H1 (cell line): ENCODE data around the gene TNIP1. TPM values are rescaled to one million over a fixed set of nuclear protein-coding genes. Genes with fewer than 3 reads are reported as not detected.

ENCODE experiments used
- CTCF ChIA-PET: fragments of 300-600 bp; sonication (Branson Sonifier 250); formaldehyde crosslinking; loops from one replicate; lab custom pipeline; 2021; ENCODE audit not compliant: partially characterized antibody; lab: Charles Lee
- POLR2A ChIA-PET: fragments of 300-600 bp; sonication (Branson Sonifier 250); formaldehyde crosslinking; loops from one replicate; lab custom pipeline; 2021; ENCODE audit warnings: inconsistent platforms; ENCODE audit not compliant: partially characterized antibody; lab: Charles Lee
- DNase-seq, 2 experiments: peaks; one replicate each; pipeline versions ENCODE4 v3.0.0 to v3.0.0-alpha.2; 2010 to 2022; ENCODE audit warnings: low spot score in 2 of 2, low read depth in 1 of 2, mixed read lengths in 1 of 2
- FAIRE-seq: peaks from 2 replicates; lab custom pipeline; 2011; peaks lifted over from hg19 to GRCh38; lab: Jason Lieb, UNC
- H2AFZ ChIP-seq: 2 replicates; pipeline ENCODE4 v1.8.1; 2012; ENCODE audit warnings: low read length, inconsistent platforms
- H2AK5ac ChIP-seq: 2 replicates; pipeline ENCODE4 v1.6.1; 2013; ENCODE audit warnings: low read depth, low read length
- H2BK120ac ChIP-seq: replicated peaks from 2 replicates; pipeline ENCODE3; 2013; ENCODE audit warnings: low read depth, low read length, inconsistent platforms
- H2BK12ac ChIP-seq: 2 replicates; pipeline ENCODE4 v1.6.1; 2013; ENCODE audit warnings: low read depth, low read length
- H2BK15ac ChIP-seq: 2 replicates; pipeline ENCODE4 v1.6.1; 2013; ENCODE audit warnings: low read length
- H2BK20ac ChIP-seq: 2 replicates; pipeline ENCODE4 v1.6.1; 2013; ENCODE audit warnings: low read length
- H2BK5ac ChIP-seq: 2 replicates; pipeline ENCODE4 v1.6.1; 2013; ENCODE audit warnings: low read depth, low read length
- H3K14ac ChIP-seq: 2 replicates; pipeline ENCODE4 v1.6.1; 2013; ENCODE audit warnings: inconsistent platforms; ENCODE audit not compliant: insufficient read length
- H3K18ac ChIP-seq: 2 replicates; pipeline ENCODE4 v1.6.1; 2013; ENCODE audit warnings: low read length; ENCODE audit errors: extremely low read depth
- H3K23ac ChIP-seq: 2 replicates; pipeline ENCODE4 v1.6.1; 2013; ENCODE audit warnings: inconsistent platforms; ENCODE audit not compliant: insufficient read length
- H3K23me2 ChIP-seq: 2 replicates; pipeline ENCODE4 v1.6.1; 2013; ENCODE audit warnings: low read depth, low read length
- H3K27ac ChIP-seq: 2 replicates; pipeline ENCODE4 v1.6.1; 2011; ENCODE audit warnings: low read depth, low read length, inconsistent platforms
- H3K27me3 ChIP-seq, 4 experiments: replicated peaks in 1 of 4; 1 replicate in 1 of 4; 2 replicates in 3 of 4; pipeline versions ENCODE4 v1.6.1 to v1.8.1; 2011 to 2013; ENCODE audit warnings: low read length in 3 of 4, mild to moderate bottlenecking in 3 of 4, inconsistent platforms in 2 of 4, mixed read lengths in 2 of 4, moderate library complexity in 1 of 4; ENCODE audit not compliant: control insufficient read depth in 3 of 4, insufficient read depth in 3 of 4; ENCODE audit errors: extremely low read depth in 1 of 4
- H3K36me3 ChIP-seq, 4 experiments: 2 replicates each; pipeline versions ENCODE4 v1.6.1 to v1.8.1; 2011 to 2013; ENCODE audit warnings: mild to moderate bottlenecking in 4 of 4, low read length in 3 of 4, moderate library complexity in 2 of 4, control low read depth in 1 of 4, inconsistent platforms in 1 of 4; ENCODE audit not compliant: insufficient read depth in 4 of 4, control insufficient read depth in 2 of 4
- H3K4ac ChIP-seq: replicated peaks from 2 replicates; pipeline ENCODE3; 2013; ENCODE audit warnings: low read length, low read depth, mixed read lengths, inconsistent platforms; ENCODE audit not compliant: insufficient read length
- H3K4me1 ChIP-seq, 4 experiments: replicated peaks in 1 of 4; 1 replicate in 1 of 4; 2 replicates in 3 of 4; pipeline versions ENCODE4 v1.6.1 to v1.8.1; 2011 to 2013; ENCODE audit warnings: low read length in 3 of 4, inconsistent platforms in 2 of 4, mixed read lengths in 1 of 4; ENCODE audit not compliant: insufficient read depth in 4 of 4, control insufficient read depth in 3 of 4
- H3K4me2 ChIP-seq, 2 experiments: 2 replicates each; pipeline versions ENCODE4 v1.6.1 to v1.8.1; 2011 to 2013; ENCODE audit warnings: low read depth in 2 of 2, low read length in 2 of 2, control low read depth in 1 of 2, inconsistent platforms in 1 of 2, mild to moderate bottlenecking in 1 of 2; ENCODE audit not compliant: insufficient read depth in 1 of 2
- H3K4me3 ChIP-seq, 4 experiments: fragments of 200-600, 300-600 bp in 1 of 4; sonication (generic), shearing (Covaris generic), sonication (Bioruptor Twin) in 1 of 4; 2 replicates each; pipeline versions ENCODE4 v1.5.1 to v1.8.1; 2011 to 2016; ENCODE audit warnings: low read length in 4 of 4, low read depth in 3 of 4, control low read depth in 2 of 4, inconsistent platforms in 2 of 4, mild to moderate bottlenecking in 2 of 4, mixed read lengths in 1 of 4, moderate library complexity in 1 of 4; ENCODE audit not compliant: insufficient read depth in 2 of 4; ENCODE audit errors: extremely low read depth in 1 of 4
- H3K56ac ChIP-seq: replicated peaks from 2 replicates; pipeline ENCODE3; 2013; ENCODE audit warnings: low read depth, mild to moderate bottlenecking, mixed read lengths, low read length, inconsistent platforms; ENCODE audit not compliant: insufficient read length
- H3K79me1 ChIP-seq: 2 replicates; pipeline ENCODE4 v1.6.1; 2013; ENCODE audit warnings: low read depth, low read length, control low read depth
- H3K79me2 ChIP-seq, 2 experiments: 2 replicates each; pipeline versions ENCODE4 v1.6.1 to v1.8.1; 2012 to 2013; ENCODE audit warnings: low read length in 2 of 2, mild to moderate bottlenecking in 2 of 2, inconsistent platforms in 1 of 2; ENCODE audit not compliant: insufficient read depth in 2 of 2, control insufficient read depth in 1 of 2
- H3K9ac ChIP-seq, 4 experiments: replicated peaks in 1 of 4; 1 replicate in 1 of 4; 2 replicates in 3 of 4; pipeline versions ENCODE4 v1.6.1 to v1.8.1; 2011 to 2013; ENCODE audit warnings: low read depth in 3 of 4, low read length in 3 of 4, control low read depth in 2 of 4, mild to moderate bottlenecking in 2 of 4, moderate library complexity in 2 of 4, inconsistent platforms in 1 of 4; ENCODE audit errors: extremely low read depth in 1 of 4
- H3K9me3 ChIP-seq, 2 experiments: 2 replicates each; pipeline versions ENCODE4 v1.6.1 to v1.8.1; 2012 to 2013; ENCODE audit warnings: mild to moderate bottlenecking in 2 of 2, moderate library complexity in 2 of 2, control low read depth in 1 of 2, inconsistent platforms in 1 of 2, low read depth in 1 of 2, low read length in 1 of 2, mixed read lengths in 1 of 2; ENCODE audit not compliant: insufficient read depth in 2 of 2
- H4K20me1 ChIP-seq, 2 experiments: replicated peaks in 1 of 2; 2 replicates each; pipeline versions ENCODE3 to v1.8.1; 2011 to 2013; ENCODE audit warnings: inconsistent platforms in 2 of 2, low read length in 2 of 2, mild to moderate bottlenecking in 1 of 2; ENCODE audit not compliant: insufficient read depth in 2 of 2, control insufficient read depth in 1 of 2
- H4K5ac ChIP-seq: 2 replicates; pipeline ENCODE4 v1.6.1; 2013; ENCODE audit warnings: low read length, low read depth, mixed read lengths, inconsistent platforms; ENCODE audit not compliant: insufficient read length
- H4K8ac ChIP-seq: 2 replicates; pipeline ENCODE4 v1.8.0; 2013; ENCODE audit warnings: mild to moderate bottlenecking, moderate library complexity, low read length, inconsistent platforms; ENCODE audit not compliant: insufficient read depth; ENCODE audit errors: extremely low read depth
- H4K91ac ChIP-seq: replicated peaks from 2 replicates; pipeline ENCODE3; 2013; ENCODE audit warnings: low read length, mixed read lengths, inconsistent platforms; ENCODE audit not compliant: insufficient read length
- CHD1 ChIP-seq: IDR thresholded peaks from 2 replicates; pipeline ENCODE4 v1.6.1; 2012; ENCODE audit warnings: low read depth, low read length, improper control_type of control experiment
- CHD2 ChIP-seq: IDR thresholded peaks from 2 replicates; pipeline ENCODE4 v1.6.1; 2012; ENCODE audit warnings: low read length, improper control_type of control experiment
- EP300 ChIP-seq, 2 experiments: IDR thresholded peaks; 1 replicate in 1 of 2; 2 replicates in 1 of 2; pipeline ENCODE4 v1.6.1; 2011 to 2012; ENCODE audit warnings: low read depth in 2 of 2, low read length in 2 of 2, mild to moderate bottlenecking in 2 of 2, borderline replicate concordance in 1 of 2, inconsistent platforms in 1 of 2, moderate library complexity in 1 of 2
- GTF2F1 ChIP-seq: IDR thresholded peaks from 2 replicates; pipeline ENCODE4 v1.6.1; 2012; ENCODE audit warnings: low read depth, low read length, improper control_type of control experiment, borderline replicate concordance
- HDAC2 ChIP-seq, 2 experiments: fragments of 300-600 bp in 1 of 2; sonication (generic) in 1 of 2; IDR thresholded peaks; 2 replicates each; pipeline ENCODE4 v1.6.1; 2011 to 2012; ENCODE audit warnings: low read depth in 2 of 2, low read length in 2 of 2, mild to moderate bottlenecking in 2 of 2, moderate library complexity in 2 of 2, borderline replicate concordance in 1 of 2, inconsistent platforms in 1 of 2
- POU5F1 ChIP-seq: IDR thresholded peaks from 2 replicates; pipeline ENCODE4 v1.6.1; 2011; ENCODE audit warnings: low read depth, mild to moderate bottlenecking, low read length, moderate library complexity
- RFX5 ChIP-seq: IDR thresholded peaks from 2 replicates; pipeline ENCODE4 v1.6.1; 2011; ENCODE audit warnings: low read depth, low read length, improper control_type of control experiment, borderline replicate concordance
- SAP30 ChIP-seq: fragments of 300-600 bp; sonication (generic); IDR thresholded peaks from 2 replicates; pipeline ENCODE4 v1.7.1; 2012; ENCODE audit warnings: low read length, moderate library complexity, mild to moderate bottlenecking, inconsistent platforms; ENCODE audit not compliant: insufficient read depth, insufficient replicate concordance
- SIN3A ChIP-seq, 2 experiments: IDR thresholded peaks in 1 of 2; conservative IDR thresholded peaks in 1 of 2; 2 replicates each; pipeline ENCODE4 v1.6.1; 2011 to 2012; ENCODE audit warnings: low read length in 2 of 2, improper control_type of control experiment in 1 of 2, low read depth in 1 of 2, mild to moderate bottlenecking in 1 of 2
- SP4 ChIP-seq: IDR thresholded peaks from 2 replicates; pipeline ENCODE4 v1.6.1; 2012; ENCODE audit warnings: low read length, inconsistent platforms
- WGBS, 2 experiments: shearing (Covaris generic) in 1 of 2; methylation state at CpG; one replicate each; pipeline versions ENCODE4 v1.1.6 to v1.1.7; 2013 to 2015; ENCODE audit warnings: low lambda C conversion rate in 2 of 2, mixed read lengths in 2 of 2, inconsistent platforms in 1 of 2, low coverage in 1 of 2, missing lambda C conversion rate in 1 of 2; ENCODE audit not compliant: insufficient replicate concordance in 2 of 2, insufficient coverage in 1 of 2, insufficient read length in 1 of 2; ENCODE audit errors: extremely low coverage in 1 of 2, missing lambda C conversion rate in 1 of 2; 5-methylcytosine and 5-hydroxymethylcytosine counted together
- polyA plus RNA-seq, 7 experiments: library from polyadenylated mRNA; depleted of rRNA in 3 of 7; stranded (reverse) in 5 of 7; unstranded in 2 of 7; fragments of >200 nt in 5 of 7; fragments of 200-250 nt in 2 of 7; gene quantifications; 1 replicate in 5 of 7; 2 replicates in 1 of 7; 4 replicates in 1 of 7; pipeline versions ENCODE4 v1.2.1 to v1.2.3, GENCODE V29; 2011 to 2013; ENCODE audit warnings: missing spikeins in 2 of 7, mixed read lengths in 2 of 7
- total RNA-seq: library from RNA; stranded (reverse); fragmentation: NEBNext Ultra II Directional; extraction: Animal tissue kit (Norgen Biotek cat#: 25700); gene quantifications from 2 replicates; pipeline ENCODE4 v1.2.1, GENCODE V29; 2021
- TF ChIP-seq, protein P1 (sequence below), 3 experiments: IDR thresholded peaks; 1 replicate in 2 of 3; 2 replicates in 1 of 3; pipeline versions ENCODE4 v1.5.1 to v1.6.1; 2011; ENCODE audit warnings: low read length in 3 of 3, mild to moderate bottlenecking in 3 of 3, inconsistent platforms in 2 of 3, low read depth in 1 of 3, moderate library complexity in 1 of 3; ENCODE audit not compliant: insufficient read depth in 1 of 3; ENCODE audit errors: control extremely low read depth in 1 of 3

Gene TNIP1
- total and polyA plus RNA-seq, 2 of the 8 experiments (the other 6 are each of a cell fraction or from before 2014, with no cell fraction given), result 14.2 to 31.9 TPM

- Histone ChIP-seq H4K91ac (no peak overlapping the region), H3K4me1 (peaks cover 0 to 2% (median 0%) of the 10 kb centered on the region in 4 experiments; a peak in 1 of 7 replicates), H4K5ac (no peak overlapping the region), H2BK5ac (no peak overlapping the region), H2BK120ac (no peak overlapping the region), H2BK12ac (no peak overlapping the region), H4K8ac (no peak overlapping the region), H3K4ac (no peak overlapping the region), H3K14ac (no peak overlapping the region), H3K18ac (no peak overlapping the region), H3K79me2 (no peaks in the 10 kb centered on the region), H3K23ac (no peak overlapping the region), H3K9me3 (no peaks in the 10 kb centered on the region), H3K56ac (no peak overlapping the region), H2BK15ac (no peak overlapping the region), H2BK20ac (no peak overlapping the region), H3K9ac (no peak overlapping the region), H2AK5ac (no peak overlapping the region), H3K4me3 (no peak overlapping the region), H3K27ac (no peak overlapping the region), H3K27me3 (no peaks in the 10 kb centered on the region), H4K20me1 (no peaks in the 10 kb centered on the region), H3K4me2 (no peak overlapping the region), H3K79me1 (no peaks in the 10 kb centered on the region), H3K36me3 (no peaks in the 10 kb centered on the region; a peak in 1 of 8 replicates), H2AFZ (no peak overlapping the region), H3K23me2 (0 out of 2 replicates have a peak, but pooled peaks cover 1% of the 10 kb centered on the region)
- no peak for FAIRE-seq
- ChIA-PET POLR2A (no interaction called here), CTCF (interaction anchor here (0.6 to 7.4 kb wide), 7 partner anchors 10 to 137 kb away, joined by 3 to 42 read pairs (median 5); no protein-coding TSS in a partner anchor)
- WGBS, 2 experiments, result 97% methylated on average over 4 of the region's 4 CpGs; no CpG with 5 or more reads in 1 of the 2 experiments
- no peak for DNase-seq
- no peak for TF ChIP-seq POU5F1
- TF ChIP-seq GTF2F1, result no peak
- TF ChIP-seq SIN3A (conservative IDR thresholded peaks at IDR 0.05 in 1 of 2, IDR thresholded peaks at IDR 0.05 in 1 of 2; ENCODE audit: low read depth in 1 of 2, low read length in 2 of 2), result no peak
- TF ChIP-seq SP4, result no peak
- no peak for TF ChIP-seq CHD2
- TF ChIP-seq HDAC2 (IDR thresholded peaks at IDR 0.05; ENCODE audit: borderline replicate concordance in 1 of 2, low read depth in 2 of 2, low read length in 2 of 2), result no peak
- TF ChIP-seq, protein P1, sequence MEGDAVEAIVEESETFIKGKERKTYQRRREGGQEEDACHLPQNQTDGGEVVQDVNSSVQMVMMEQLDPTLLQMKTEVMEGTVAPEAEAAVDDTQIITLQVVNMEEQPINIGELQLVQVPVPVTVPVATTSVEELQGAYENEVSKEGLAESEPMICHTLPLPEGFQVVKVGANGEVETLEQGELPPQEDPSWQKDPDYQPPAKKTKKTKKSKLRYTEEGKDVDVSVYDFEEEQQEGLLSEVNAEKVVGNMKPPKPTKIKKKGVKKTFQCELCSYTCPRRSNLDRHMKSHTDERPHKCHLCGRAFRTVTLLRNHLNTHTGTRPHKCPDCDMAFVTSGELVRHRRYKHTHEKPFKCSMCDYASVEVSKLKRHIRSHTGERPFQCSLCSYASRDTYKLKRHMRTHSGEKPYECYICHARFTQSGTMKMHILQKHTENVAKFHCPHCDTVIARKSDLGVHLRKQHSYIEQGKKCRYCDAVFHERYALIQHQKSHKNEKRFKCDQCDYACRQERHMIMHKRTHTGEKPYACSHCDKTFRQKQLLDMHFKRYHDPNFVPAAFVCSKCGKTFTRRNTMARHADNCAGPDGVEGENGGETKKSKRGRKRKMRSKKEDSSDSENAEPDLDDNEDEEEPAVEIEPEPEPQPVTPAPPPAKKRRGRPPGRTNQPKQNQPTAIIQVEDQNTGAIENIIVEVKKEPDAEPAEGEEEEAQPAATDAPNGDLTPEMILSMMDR (IDR thresholded peaks at IDR 0.05; ENCODE audit: control extremely low read depth in 1 of 3, insufficient read depth in 1 of 3, low read depth in 1 of 3, low read length in 3 of 3), result no peak
- TF ChIP-seq CHD1, result no peak
- no peak for TF ChIP-seq EP300 (IDR thresholded peaks at IDR 0.05; ENCODE audit: borderline replicate concordance in 1 of 2, low read depth in 2 of 2, low read length in 2 of 2)
- TF ChIP-seq SAP30, result no peak
- no peak for TF ChIP-seq RFX5
Observed at GRCh38 chr5:151101746-151102145, 20.9 kb upstream of the TNIP1 start.
